Measurements from ENCODE around the gene RTN4R.
A peak's percentile ranks its signal among the peaks of the same experiment; 100 is the strongest.

RTN4R gene

DNA sequence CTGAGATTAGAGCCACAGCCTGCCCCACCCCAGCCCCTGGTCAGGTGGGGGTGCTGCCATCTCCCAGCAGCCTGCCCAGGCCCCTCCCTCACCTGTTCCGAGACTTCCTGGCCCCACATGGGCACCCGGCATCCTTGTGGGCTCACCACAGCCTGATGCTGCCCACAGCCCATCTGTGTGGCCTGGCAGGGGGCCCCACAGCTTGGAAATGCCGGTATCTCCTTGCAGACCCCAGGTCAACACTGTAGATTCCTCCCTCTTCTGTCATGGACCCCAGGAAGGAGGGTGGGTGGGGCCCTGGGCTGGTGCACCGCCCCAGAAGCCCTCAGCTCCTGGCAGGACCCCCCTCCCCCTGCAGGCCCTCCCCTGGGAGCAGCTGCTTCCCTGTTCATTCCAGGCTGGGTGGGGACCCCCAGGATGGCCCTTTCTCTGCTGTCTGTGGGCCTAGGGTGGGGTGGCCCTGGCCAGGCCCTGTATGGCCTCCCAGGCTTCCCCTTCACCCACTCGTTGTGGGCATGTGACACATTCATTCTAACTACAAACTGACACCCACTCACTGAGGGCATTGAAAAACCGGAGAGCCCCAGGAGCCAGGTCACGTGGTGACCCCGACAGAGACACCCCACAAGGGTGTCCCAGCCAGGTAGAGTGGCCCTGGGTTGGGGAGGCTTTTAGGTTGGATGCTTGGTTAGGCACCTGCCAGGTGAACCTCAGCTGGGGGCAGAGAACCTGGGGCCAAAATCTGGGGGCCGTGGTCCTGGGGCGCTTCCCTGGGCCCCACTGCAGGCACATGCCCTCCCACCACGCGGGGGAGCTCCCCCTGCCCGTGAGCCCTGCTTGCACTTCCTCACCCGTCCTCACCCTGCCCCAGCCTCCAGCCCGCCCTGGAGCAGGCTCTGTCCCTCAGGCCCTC lies 73.2 kb downstream of the RTN4R start:
- ChIA-PET CTCF (interaction anchor here (0.7 kb wide), 3 partner anchors 9 to 717 kb away, joined by 3 read pairs; no protein-coding TSS in a partner anchor), POLR2A (no interaction called here)
- H3K36me3 ChIP-seq (ENCODE audit: control insufficient read depth in 2 of 2, insufficient read depth in 1 of 2, low read length in 2 of 2), result no peaks in the 10 kb centered on the region
- TF ChIP-seq ZFHX2 (tag by site-specific recombination; conservative IDR thresholded peaks at IDR 0.05) (peak; percentile 78), EGR2 (tag by site-specific recombination; IDR thresholded peaks at IDR 0.05; ENCODE audit: low read depth) (peak; percentile 75), GLIS1 (tag by site-specific recombination; IDR thresholded peaks at IDR 0.05) (peak; percentile 91), ZNF624 (tag by site-specific recombination; IDR thresholded peaks at IDR 0.05) (no peak), ZNF121 (tag by site-specific recombination; IDR thresholded peaks at IDR 0.05) (no peak), GLIS2 (tag by site-specific recombination; IDR thresholded peaks at IDR 0.05) (peak; percentile 24)
- no peak overlapping the region for H3K4me3 ChIP-seq (ENCODE audit: low read depth, low read length)
- no peaks in the 10 kb centered on the region for H3K9me3 ChIP-seq (ENCODE audit: control insufficient read depth, insufficient read depth, low read depth, low read length)
- H3K4me1 ChIP-seq (ENCODE audit: control insufficient read depth, insufficient read depth, low read length), result peaks cover 10% of the 10 kb centered on the region
- no peak overlapping the region for H3K27ac ChIP-seq (ENCODE audit: extremely low read depth, low read depth, low read length)

DNA sequence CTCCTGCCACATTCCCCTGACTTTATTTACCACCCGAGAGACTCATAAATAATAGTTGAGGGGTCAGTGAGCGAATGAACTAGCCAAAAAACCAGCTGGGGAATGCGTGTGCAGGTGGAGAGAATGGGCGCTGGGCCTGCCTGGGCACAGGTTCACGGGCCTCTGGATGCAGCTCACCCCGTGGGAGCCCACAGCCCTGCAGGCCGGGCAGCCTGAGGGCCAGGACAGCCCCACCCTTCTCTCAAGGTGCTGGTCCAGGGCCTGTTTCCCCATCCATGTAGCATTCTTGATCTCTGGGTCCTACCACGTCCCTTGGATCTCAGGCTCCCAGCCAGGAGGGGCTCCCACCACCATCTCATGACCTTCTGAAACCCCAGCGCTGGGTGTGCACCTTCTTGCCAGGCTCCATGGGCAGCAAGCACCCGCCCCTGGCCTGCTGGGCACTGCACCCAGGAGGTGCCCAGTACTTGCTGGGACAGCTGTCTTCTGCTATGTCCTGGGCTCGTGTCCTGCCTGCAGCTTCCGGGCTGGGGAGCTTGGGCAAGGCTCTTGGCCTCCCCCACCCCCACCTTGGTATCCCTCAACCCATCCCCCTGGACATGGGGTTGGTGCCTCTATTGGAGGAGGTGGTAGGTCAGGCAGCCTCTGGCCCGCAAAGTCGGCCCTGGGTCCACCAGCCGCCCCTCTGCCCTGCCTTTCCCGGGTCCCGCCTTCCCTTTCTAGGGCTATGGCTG lies 74.2 kb downstream of the RTN4R start:
- Histone ChIP-seq H3K27ac (ENCODE audit: extremely low read depth, low read depth, low read length) (no peak overlapping the region), H3K36me3 (ENCODE audit: control insufficient read depth in 2 of 2, insufficient read depth in 1 of 2, low read length in 2 of 2) (no peaks in the 10 kb centered on the region), H3K9me3 (ENCODE audit: control insufficient read depth, insufficient read depth, low read depth, low read length) (no peaks in the 10 kb centered on the region), H3K4me3 (ENCODE audit: low read depth, low read length) (no peak overlapping the region), H3K4me1 (ENCODE audit: control insufficient read depth, insufficient read depth, low read length) (peaks cover 8% of the 10 kb centered on the region)
- CTCF ChIA-PET, result interaction anchor here (0.7 to 1.9 kb wide), 2 partner anchors 37 to 716 kb away, joined by 3 to 7 read pairs; no protein-coding TSS in a partner anchor
- TF ChIP-seq ZNF248 (tag by site-specific recombination; IDR thresholded peaks at IDR 0.05) (no peak), MEIS1 (CRISPR knock-in tag; IDR thresholded peaks at IDR 0.05; ENCODE audit: borderline replicate concordance) (no peak), ZNF670 (tag by site-specific recombination; IDR thresholded peaks at IDR 0.05; ENCODE audit: low read depth) (no peak), HOXA7 (CRISPR knock-in tag; IDR thresholded peaks at IDR 0.05; ENCODE audit: borderline replicate concordance) (no peak), ZFP69B (tag by site-specific recombination; IDR thresholded peaks at IDR 0.05) (no peak), ZNF341 (tag by site-specific recombination; IDR thresholded peaks at IDR 0.05; ENCODE audit: low read depth) (no peak), ZBTB48 (tag by site-specific recombination; IDR thresholded peaks at IDR 0.05) (no peak), GFI1B (tag by site-specific recombination; IDR thresholded peaks at IDR 0.05) (no peak), ZNF48 (tag by site-specific recombination; IDR thresholded peaks at IDR 0.05) (no peak), ZNF785 (tag by site-specific recombination; IDR thresholded peaks at IDR 0.05) (no peak), ZNF211 (tag by site-specific recombination; IDR thresholded peaks at IDR 0.05; ENCODE audit: low read depth) (no peak), ZNF704 (tag by site-specific recombination; IDR thresholded peaks at IDR 0.05) (no peak), ZIC2 (tag by site-specific recombination; IDR thresholded peaks at IDR 0.05) (no peak), ZNF174 (tag by site-specific recombination; IDR thresholded peaks at IDR 0.05) (no peak), WT1 (tag by site-specific recombination; IDR thresholded peaks at IDR 0.05) (no peak), ZSCAN5A (tag by site-specific recombination; IDR thresholded peaks at IDR 0.05) (no peak), GLIS2 (tag by site-specific recombination; IDR thresholded peaks at IDR 0.05) (no peak), KLF10 (tag by site-specific recombination; IDR thresholded peaks at IDR 0.05) (no peak), ZNF514 (tag by site-specific recombination; IDR thresholded peaks at IDR 0.05) (no peak)
- TF ChIP-seq, protein P1, sequence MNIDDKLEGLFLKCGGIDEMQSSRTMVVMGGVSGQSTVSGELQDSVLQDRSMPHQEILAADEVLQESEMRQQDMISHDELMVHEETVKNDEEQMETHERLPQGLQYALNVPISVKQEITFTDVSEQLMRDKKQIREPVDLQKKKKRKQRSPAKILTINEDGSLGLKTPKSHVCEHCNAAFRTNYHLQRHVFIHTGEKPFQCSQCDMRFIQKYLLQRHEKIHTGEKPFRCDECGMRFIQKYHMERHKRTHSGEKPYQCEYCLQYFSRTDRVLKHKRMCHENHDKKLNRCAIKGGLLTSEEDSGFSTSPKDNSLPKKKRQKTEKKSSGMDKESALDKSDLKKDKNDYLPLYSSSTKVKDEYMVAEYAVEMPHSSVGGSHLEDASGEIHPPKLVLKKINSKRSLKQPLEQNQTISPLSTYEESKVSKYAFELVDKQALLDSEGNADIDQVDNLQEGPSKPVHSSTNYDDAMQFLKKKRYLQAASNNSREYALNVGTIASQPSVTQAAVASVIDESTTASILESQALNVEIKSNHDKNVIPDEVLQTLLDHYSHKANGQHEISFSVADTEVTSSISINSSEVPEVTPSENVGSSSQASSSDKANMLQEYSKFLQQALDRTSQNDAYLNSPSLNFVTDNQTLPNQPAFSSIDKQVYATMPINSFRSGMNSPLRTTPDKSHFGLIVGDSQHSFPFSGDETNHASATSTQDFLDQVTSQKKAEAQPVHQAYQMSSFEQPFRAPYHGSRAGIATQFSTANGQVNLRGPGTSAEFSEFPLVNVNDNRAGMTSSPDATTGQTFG (tag by site-specific recombination; IDR thresholded peaks at IDR 0.05; ENCODE audit: borderline replicate concordance), result no peak
- POLR2A ChIA-PET, result no interaction called here

Measured in HEK293 (cell line).